DMS79 treated with DMSO at 0.1 percent for 48 hours (cell line): Measurements from ENCODE around the gene YJU2.
"Not testable (repeated sequence)": the region's sequence is repeated elsewhere in the genome, so short reads cannot be mapped to it uniquely, and the experiment has no call there.

ENCODE experiments used
- DNase-seq: peaks from one replicate; lab custom pipeline; 2025; lab: John Stamatoyannopoulos, UW

The YJU2 gene

DNA sequence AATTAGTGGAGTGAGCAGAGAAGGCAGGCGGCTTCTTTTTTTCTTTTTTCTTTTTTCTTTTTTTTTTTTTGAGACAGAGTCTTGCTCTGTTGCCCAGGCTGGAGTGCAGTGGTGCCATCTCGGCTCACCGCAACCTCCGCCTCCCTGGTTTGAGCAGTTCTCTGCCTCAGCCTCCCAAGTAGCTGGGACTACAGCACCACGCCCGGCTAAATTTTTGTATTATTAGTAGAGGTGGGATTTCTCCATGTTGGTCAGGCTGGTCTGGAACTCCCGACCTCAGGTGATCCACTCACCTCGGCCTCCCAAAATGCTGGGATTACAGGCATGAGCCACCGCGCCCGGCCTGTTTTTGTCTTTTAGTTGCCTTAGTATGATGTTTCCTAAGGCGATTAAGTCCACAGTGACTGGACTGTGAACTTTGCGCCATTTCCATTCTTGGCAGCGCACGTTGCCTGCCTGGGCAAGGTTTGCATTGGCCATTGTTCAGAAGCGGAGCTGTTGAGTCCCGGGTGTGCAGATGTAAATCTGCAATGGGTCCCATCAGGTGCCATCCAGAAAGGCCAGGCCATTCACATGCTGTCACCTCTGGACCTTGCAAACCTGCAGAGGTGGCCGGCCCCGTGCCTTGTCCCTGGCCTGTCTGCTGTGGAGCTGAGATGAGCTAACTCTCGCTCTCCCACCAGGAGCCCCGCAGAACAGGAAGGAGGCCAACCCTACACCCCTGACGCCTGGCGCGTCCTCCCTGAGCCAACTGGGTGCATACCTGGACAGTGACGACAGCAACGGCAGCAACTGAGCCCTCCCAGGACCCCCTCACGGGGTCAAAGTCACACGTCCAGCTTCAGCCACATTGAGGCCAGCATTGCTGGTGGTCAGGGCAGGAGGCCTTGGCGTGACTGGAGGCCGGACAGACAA lies 21.3 kb downstream of the YJU2 start:
- no peak for DNase-seq

- DNase-seq: no peak
These were observed 22.0 kb downstream of the YJU2 start for GRCh38 chr19:4268816-4269430.

DNA sequence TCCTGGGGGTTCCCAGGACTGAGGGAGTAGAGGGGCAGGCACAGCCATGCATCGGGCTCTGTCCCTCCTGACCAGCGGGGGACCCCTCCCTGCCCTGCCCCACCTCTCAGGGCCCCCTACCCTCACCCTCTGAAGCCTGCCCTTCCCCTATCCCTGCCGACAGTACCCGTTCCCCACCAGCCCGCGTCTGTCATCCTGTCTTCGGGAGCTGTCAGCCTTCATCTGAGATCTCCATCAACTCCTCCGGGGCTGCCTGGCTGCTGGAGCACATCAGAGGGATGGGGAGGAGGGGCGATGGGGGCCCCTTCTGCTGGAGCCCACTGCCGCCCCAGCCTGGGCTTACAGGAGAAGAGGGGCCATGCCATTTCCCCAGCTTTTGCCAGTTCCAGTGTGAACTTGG lies 26.0 kb downstream of the YJU2 start:
- no peak for DNase-seq

GRCh38 chr19:4274321-4274686 lies 27.4 kb downstream of the YJU2 start:
- not testable (repeated sequence) for DNase-seq

GRCh38 chr19:4277191-4277696 lies 30.4 kb downstream of the YJU2 start:
- DNase-seq: no peak

GRCh38 chr19:4278010-4278409 lies 31.1 kb downstream of the YJU2 start:
- DNase-seq: no peak

DNA sequence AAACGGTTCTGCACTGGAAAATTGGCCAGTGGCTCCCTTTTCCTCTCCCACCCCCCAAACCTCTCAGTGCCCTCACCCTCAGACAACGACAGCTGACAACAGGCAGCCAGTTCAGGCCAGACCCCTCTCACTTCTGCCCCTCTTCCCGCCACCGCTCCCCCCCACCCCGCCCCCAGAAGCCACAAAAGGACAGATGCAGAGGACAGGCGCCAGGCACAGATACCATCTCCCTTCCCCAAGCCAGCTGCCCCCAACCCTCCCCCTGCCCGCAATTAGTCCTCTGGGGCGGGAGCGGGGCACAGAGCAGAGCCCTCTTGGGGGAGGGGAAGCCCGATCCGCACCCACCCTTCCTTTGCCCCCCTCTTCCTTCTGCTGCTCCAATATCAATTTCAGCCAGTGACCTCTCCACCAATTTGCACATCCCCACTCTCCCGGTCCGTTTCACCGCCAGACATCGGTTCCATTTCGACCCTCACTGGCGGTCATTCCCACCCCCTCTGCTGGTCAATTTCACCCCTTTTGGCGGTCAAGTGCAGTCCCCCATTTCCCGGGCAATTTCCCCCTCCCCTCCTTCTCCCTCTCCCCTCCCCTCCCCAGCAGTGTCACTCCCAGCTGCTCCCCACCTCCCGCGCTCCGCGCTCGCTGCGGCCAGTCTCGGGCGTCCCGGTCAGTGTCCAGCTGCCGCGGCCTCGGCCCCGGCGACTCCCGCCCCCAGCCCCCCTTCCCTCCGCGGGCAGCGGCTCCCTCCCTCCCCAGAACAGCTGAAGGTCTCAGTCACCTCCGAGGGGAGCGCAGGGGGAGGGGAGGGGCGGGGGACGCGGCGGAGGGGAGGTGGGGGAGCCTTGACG lies 31.8 kb downstream of the YJU2 start, which contains the start of gene SHD:
TSS of gene SHD (plus strand) at position 848 of the 848 bp plus-strand sequence. CDS start 798 bp downstream, outside the sequence.
- DNase-seq: peak; percentile 22

GRCh38 chr19:4279267-4279529 lies 32.3 kb downstream of the YJU2 start:
- DNase-seq: no peak

- DNase-seq: no peak
These were observed 32.9 kb downstream of the YJU2 start for GRCh38 chr19:4279530-4280422.

DNA sequence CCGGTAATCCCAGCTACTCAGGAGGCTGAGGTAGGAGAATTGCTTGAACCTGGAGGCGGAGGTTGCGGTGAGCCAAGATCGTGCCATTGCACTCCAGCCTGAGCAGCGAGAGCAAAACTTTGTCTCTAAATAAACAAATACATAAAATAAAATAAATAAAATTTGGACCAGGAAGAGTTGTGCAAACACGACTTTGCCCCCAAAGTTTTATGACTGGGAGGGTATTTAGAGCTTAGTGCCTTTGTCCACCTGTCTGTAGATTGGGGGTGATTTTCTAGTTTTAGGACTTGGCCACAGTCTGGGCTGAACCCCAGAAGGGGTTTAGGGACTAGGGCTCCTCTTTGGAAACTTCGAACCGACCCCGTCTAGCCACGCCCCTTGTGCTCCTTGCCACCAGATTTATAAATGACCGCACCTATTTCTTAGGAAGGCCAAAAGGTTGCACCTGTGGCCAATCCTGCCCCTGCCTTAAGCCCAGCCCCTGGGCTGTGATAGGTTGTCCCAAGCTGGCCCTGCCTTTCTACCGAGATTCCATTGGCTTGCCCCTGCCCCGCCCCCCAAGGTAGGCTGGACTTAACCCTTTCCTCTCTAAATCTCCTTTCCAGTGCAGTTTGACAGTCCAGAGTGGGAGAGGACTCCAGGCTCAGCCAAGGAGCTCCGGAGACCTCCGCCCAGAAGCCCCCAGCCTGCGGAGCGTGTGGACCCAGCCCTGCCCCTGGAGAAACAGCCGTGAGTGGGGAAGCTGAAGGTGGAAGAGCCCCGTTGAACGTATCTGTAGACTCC lies 37.5 kb downstream of the YJU2 start:
- no peak for DNase-seq

- DNase-seq: no peak
These were observed 38.1 kb downstream of the YJU2 start for GRCh38 chr19:4284974-4285373.

- not testable (repeated sequence) for DNase-seq
These were observed 39.3 kb downstream of the YJU2 start for GRCh38 chr19:4286141-4286540.

GRCh38 chr19:4288091-4288777 lies 41.4 kb downstream of the YJU2 start:
- no peak for DNase-seq

DNA sequence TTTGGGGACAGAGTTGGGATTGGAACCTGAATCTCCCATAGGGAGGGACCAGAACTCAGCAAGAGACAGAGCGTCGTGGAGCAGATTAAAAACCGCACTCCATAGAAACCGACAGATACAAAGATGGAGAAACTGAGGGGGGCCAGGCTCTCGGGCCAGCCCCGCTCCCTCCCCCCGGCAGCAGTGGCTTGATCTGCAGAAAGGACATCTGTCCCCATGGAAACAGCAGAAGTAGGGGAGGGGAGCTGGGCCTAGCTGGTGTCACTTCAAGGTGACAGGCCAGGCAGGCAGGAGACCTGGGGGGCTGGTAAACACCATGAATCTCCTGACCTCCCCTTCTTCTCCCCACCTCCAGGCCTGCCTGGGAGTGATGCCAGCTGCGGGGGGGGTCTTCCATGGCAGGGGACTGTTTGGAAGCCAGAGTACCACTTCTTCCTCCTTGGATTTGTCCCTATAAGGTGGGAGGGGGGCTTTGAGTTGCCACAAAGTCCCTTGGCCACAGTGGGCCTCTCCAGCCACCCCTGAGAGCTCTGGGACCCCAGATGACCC lies 44.4 kb downstream of the YJU2 start:
- DNase-seq: no peak

- DNase-seq: no peak
These were observed 45.6 kb downstream of the YJU2 start for GRCh38 chr19:4292515-4292914.

- no peak for DNase-seq
These were observed 47.5 kb downstream of the YJU2 start for GRCh38 chr19:4294389-4294788.

DNA sequence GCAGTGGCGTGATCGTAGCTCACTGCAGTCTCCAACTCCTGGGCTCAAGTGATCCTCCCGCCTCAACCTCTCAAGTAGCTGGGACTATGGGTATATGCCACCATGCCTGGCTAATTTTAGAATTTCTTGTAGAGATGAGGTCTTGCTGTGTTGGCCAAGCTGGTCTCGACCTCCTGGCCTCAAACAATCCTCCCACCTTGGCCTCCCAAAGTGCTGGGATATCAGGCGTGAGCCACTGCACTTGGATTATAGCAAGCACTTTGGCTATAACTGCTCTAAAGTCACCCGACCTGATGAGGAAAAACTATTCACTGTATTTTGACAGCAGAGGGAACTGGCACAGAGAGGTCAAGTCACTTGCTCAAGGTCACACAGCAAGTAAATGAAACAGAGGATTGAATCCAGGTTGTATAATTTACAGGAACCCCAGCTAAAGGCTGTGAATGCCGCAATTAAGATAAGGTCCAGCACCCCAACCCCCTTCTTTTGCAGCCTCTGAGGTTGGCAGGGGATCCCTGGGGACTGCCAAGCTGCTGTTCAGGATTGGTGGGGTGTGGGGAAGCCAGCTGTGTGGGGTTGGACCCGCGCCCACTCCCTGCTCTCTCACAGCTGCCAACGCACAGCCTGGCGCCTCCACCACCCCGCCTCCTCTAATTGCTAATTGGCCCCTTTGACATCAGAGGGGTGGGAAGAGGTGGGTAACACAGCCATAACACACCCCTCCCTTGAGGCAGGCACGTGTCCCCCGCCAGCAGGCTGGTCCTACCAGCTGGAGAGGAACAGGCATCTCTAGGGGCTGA lies 49.3 kb downstream of the YJU2 start:
- peak; percentile 76 for DNase-seq

DNA sequence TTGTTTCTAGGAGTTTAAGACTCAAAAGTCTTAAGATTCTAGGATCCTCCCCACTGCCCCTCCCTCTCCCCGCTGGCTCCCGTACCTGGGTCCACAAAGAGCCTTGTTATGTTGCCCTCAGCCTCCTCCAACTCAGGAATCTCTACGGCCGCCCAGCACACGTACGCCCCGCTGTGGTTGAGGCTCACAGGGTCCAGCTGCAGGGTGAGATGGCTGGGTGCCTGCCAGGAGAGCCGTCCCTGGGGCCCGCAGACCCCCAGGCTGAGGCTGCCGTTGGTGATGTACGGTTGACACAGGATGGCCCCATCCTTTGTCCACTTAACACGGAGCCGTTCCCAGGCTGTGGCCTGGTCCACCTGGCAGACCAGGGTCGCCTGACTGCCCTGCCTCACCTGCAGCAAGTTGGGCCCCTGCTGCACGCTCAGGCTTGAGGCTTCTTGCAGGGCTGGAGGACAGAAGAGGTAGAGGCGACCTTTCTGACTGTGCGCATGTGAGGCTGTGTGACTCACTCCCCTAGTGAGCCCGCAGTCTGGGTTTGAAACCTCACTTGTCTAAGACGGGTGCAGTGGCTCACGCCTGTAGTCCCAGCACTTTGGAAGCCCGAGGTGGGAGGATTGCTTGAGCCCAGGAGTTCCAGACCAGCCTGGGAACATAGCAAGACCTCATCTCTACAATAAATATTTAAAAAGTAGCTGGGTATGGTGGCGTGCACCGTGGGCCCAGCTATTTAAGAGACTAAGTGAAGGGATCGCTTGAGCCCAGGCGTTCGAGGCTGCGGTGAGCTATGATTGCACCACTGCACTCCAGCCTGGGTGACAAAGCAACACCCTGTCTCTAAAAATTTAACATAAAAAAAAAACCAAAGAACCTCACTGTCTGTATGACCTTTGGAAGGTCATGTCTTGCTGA lies 51.3 kb downstream of the YJU2 start:
- no peak for DNase-seq
